Karpas-422 (cell line): Measurements from ENCODE around the gene IL36B. TPM values are rescaled to one million over a fixed set of nuclear protein-coding genes. Genes with fewer than 3 reads are reported as not detected.

Experiments used
- DNase-seq: peaks from one replicate; pipeline ENCODE4 v3.0.0-alpha.2; 2015
- H2AFZ ChIP-seq: fragments of 200-600 bp; sonication (generic); 2 replicates; pipeline ENCODE4 v1.6.1; 2014; ENCODE audit warnings: antibody characterized with exemption, low read length, mixed read lengths
- H3K27ac ChIP-seq: fragments of 200-600 bp; sonication (generic); 2 replicates; pipeline ENCODE4 v1.5.1; 2014; ENCODE audit warnings: mild to moderate bottlenecking, low read length, moderate library complexity
- H3K27me3 ChIP-seq: fragments of 200-600 bp; sonication (generic); 2 replicates; pipeline ENCODE4 v1.6.1; 2014; ENCODE audit warnings: low read length, mixed read lengths
- H3K36me3 ChIP-seq: fragments of 200-600 bp; sonication (generic); 2 replicates; pipeline ENCODE4 v1.6.1; 2014; ENCODE audit warnings: low read length, mixed read lengths; ENCODE audit not compliant: insufficient read depth
- H3K4me1 ChIP-seq: fragments of 200-600 bp; sonication (generic); 2 replicates; pipeline ENCODE4 v1.6.1; 2014; ENCODE audit warnings: mild to moderate bottlenecking, low read length, mixed read lengths
- H3K4me2 ChIP-seq: fragments of 200-600 bp; sonication (generic); 2 replicates; pipeline ENCODE4 v1.6.1; 2014; ENCODE audit warnings: low read length, low read depth, mild to moderate bottlenecking; ENCODE audit not compliant: poor library complexity, severe bottlenecking
- H3K4me3 ChIP-seq: fragments of 200-600 bp; sonication (generic); 2 replicates; pipeline ENCODE4 v1.5.1; 2014; ENCODE audit warnings: mild to moderate bottlenecking, antibody characterized with exemption, low read length, mixed read lengths
- H3K79me2 ChIP-seq: fragments of 200-600 bp; sonication (generic); 2 replicates; pipeline ENCODE4 v1.6.1; 2014; ENCODE audit warnings: mild to moderate bottlenecking, low read length, mixed read lengths
- H3K9ac ChIP-seq: fragments of 200-600 bp; sonication (generic); 2 replicates; pipeline ENCODE4 v1.6.0; 2014; ENCODE audit warnings: low read length
- H3K9me2 ChIP-seq: fragments of 200-600 bp; sonication (generic), shearing (Covaris generic); replicated peaks from 2 replicates; pipeline ENCODE4 v1.6.0; 2014; ENCODE audit warnings: mild to moderate bottlenecking, low read length, moderate library complexity; ENCODE audit not compliant: insufficient read depth
- H3K9me3 ChIP-seq: fragments of 300-700, 200-600 bp; sonication (generic); 2 replicates; pipeline ENCODE4 v1.6.1; 2014; ENCODE audit warnings: low read length, mixed read lengths
- H4K20me1 ChIP-seq: fragments of 200-600 bp; sonication (generic); 2 replicates; pipeline ENCODE4 v1.6.1; 2014; ENCODE audit warnings: mild to moderate bottlenecking, antibody characterized with exemption, low read length, low read depth; ENCODE audit not compliant: insufficient read depth
- total RNA-seq: library from RNA; depleted of rRNA; stranded (reverse); fragments of >200 nt; shearing (Covaris generic); gene quantifications from 2 replicates; pipeline ENCODE4 v1.2.3, GENCODE V29; 2014; ENCODE audit warnings: low replicate concordance

The IL36B gene
- total RNA-seq, 1 experiment from 2014 or later = not detected

GRCh38 chr2:113080134-113080533, 27.5 kb upstream of the IL36B start:
- Histone ChIP-seq H3K79me2 (no peaks in the 10 kb centered on the region), H3K9me3 (no peaks in the 10 kb centered on the region), H3K9me2 (no peaks in the 10 kb centered on the region), H4K20me1 (no peaks in the 10 kb centered on the region), H2AFZ (no peak overlapping the region), H3K4me1 (peaks cover 3% of the 10 kb centered on the region; the same call in 1 of the 2 replicates), H3K36me3 (no peaks in the 10 kb centered on the region), H3K4me2 (no peak overlapping the region), H3K9ac (no peak overlapping the region), H3K27ac (no peak overlapping the region), H3K4me3 (no peak overlapping the region), H3K27me3 (no peaks in the 10 kb centered on the region)
- DNase-seq = peak; percentile 73

GRCh38 chr2:113079131-113079530, 26.5 kb upstream of the IL36B start:
- H3K9me3 ChIP-seq = no peaks in the 10 kb centered on the region
- peaks cover 3% of the 10 kb centered on the region; the same call in 1 of the 2 replicates for H3K4me1 ChIP-seq
- DNase-seq = no peak
- H3K79me2 ChIP-seq = no peaks in the 10 kb centered on the region
- no peak overlapping the region for H3K4me2 ChIP-seq
- no peak overlapping the region for H2AFZ ChIP-seq
- H3K9me2 ChIP-seq = no peaks in the 10 kb centered on the region
- no peak overlapping the region for H3K9ac ChIP-seq
- H3K4me3 ChIP-seq = no peak overlapping the region
- H4K20me1 ChIP-seq = no peaks in the 10 kb centered on the region
- no peaks in the 10 kb centered on the region for H3K36me3 ChIP-seq
- no peaks in the 10 kb centered on the region for H3K27me3 ChIP-seq
- no peak overlapping the region for H3K27ac ChIP-seq

- no peak overlapping the region for H3K4me2 ChIP-seq
Observed at GRCh38 chr2:113078350-113078839, 25.7 kb upstream of the IL36B start.

GRCh38 chr2:113077921-113078320, 25.3 kb upstream of the IL36B start:
- Histone ChIP-seq H2AFZ (no peak overlapping the region), H3K4me2 (no peak overlapping the region), H3K36me3 (no peaks in the 10 kb centered on the region), H4K20me1 (no peaks in the 10 kb centered on the region), H3K9ac (no peak overlapping the region), H3K27ac (no peak overlapping the region), H3K9me2 (no peaks in the 10 kb centered on the region), H3K79me2 (no peaks in the 10 kb centered on the region), H3K9me3 (no peaks in the 10 kb centered on the region), H3K27me3 (no peaks in the 10 kb centered on the region), H3K4me1 (no peaks in the 10 kb centered on the region), H3K4me3 (no peak overlapping the region)
- no peak for DNase-seq

More at GRCh38 chr2:113078350-113078839, 25.7 kb upstream of the IL36B start:
- no peak for DNase-seq
- H3K27ac ChIP-seq = no peak overlapping the region
- no peaks in the 10 kb centered on the region for H3K9me3 ChIP-seq
- H3K27me3 ChIP-seq = no peaks in the 10 kb centered on the region
- no peaks in the 10 kb centered on the region for H3K36me3 ChIP-seq
- H2AFZ ChIP-seq = no peak overlapping the region
- no peak overlapping the region for H3K4me3 ChIP-seq
- no peak overlapping the region for H3K9ac ChIP-seq
- no peaks in the 10 kb centered on the region for H3K9me2 ChIP-seq
- H3K4me1 ChIP-seq = peaks cover 2% of the 10 kb centered on the region; the same call in 1 of the 2 replicates
- no peaks in the 10 kb centered on the region for H3K79me2 ChIP-seq
- H4K20me1 ChIP-seq = no peaks in the 10 kb centered on the region

GRCh38 chr2:113076954-113077669, 24.4 kb upstream of the IL36B start:
- DNase-seq = no peak
- H2AFZ ChIP-seq = no peak overlapping the region
- H3K36me3 ChIP-seq = no peaks in the 10 kb centered on the region
- H3K4me2 ChIP-seq = no peak overlapping the region
- no peaks in the 10 kb centered on the region for H3K27me3 ChIP-seq
- H4K20me1 ChIP-seq = no peaks in the 10 kb centered on the region
- H3K4me1 ChIP-seq = no peaks in the 10 kb centered on the region
- no peak overlapping the region for H3K27ac ChIP-seq
- H3K9me2 ChIP-seq = no peaks in the 10 kb centered on the region
- H3K9me3 ChIP-seq = no peaks in the 10 kb centered on the region
- no peak overlapping the region for H3K4me3 ChIP-seq
- no peaks in the 10 kb centered on the region for H3K79me2 ChIP-seq
- H3K9ac ChIP-seq = no peak overlapping the region

GRCh38 chr2:113075600-113075999, 22.9 kb upstream of the IL36B start:
- H3K4me2 ChIP-seq = no peak overlapping the region
- no peaks in the 10 kb centered on the region for H4K20me1 ChIP-seq
- H3K27ac ChIP-seq = no peak overlapping the region
- H3K9me2 ChIP-seq = no peaks in the 10 kb centered on the region
- DNase-seq = no peak
- H3K4me3 ChIP-seq = no peak overlapping the region
- no peaks in the 10 kb centered on the region for H3K9me3 ChIP-seq
- no peak overlapping the region for H3K9ac ChIP-seq
- no peaks in the 10 kb centered on the region for H3K27me3 ChIP-seq
- H3K4me1 ChIP-seq = no peaks in the 10 kb centered on the region
- no peaks in the 10 kb centered on the region for H3K79me2 ChIP-seq
- no peaks in the 10 kb centered on the region for H3K36me3 ChIP-seq
- no peak overlapping the region for H2AFZ ChIP-seq

- Histone ChIP-seq H3K27ac (no peak overlapping the region), H3K4me1 (no peaks in the 10 kb centered on the region), H3K9me2 (no peaks in the 10 kb centered on the region), H3K27me3 (no peaks in the 10 kb centered on the region), H3K9me3 (no peaks in the 10 kb centered on the region), H3K4me3 (no peak overlapping the region), H3K9ac (no peak overlapping the region), H2AFZ (no peak overlapping the region), H3K36me3 (no peaks in the 10 kb centered on the region), H3K4me2 (no peak overlapping the region), H3K79me2 (no peaks in the 10 kb centered on the region), H4K20me1 (no peaks in the 10 kb centered on the region)
- no peak for DNase-seq
Observed at GRCh38 chr2:113075030-113075429, 22.4 kb upstream of the IL36B start.

GRCh38 chr2:113073325-113073834, 20.7 kb upstream of the IL36B start:
- H3K36me3 ChIP-seq = no peaks in the 10 kb centered on the region
- no peaks in the 10 kb centered on the region for H3K4me1 ChIP-seq
- H3K4me3 ChIP-seq = no peak overlapping the region
- no peak overlapping the region for H2AFZ ChIP-seq
- H4K20me1 ChIP-seq = no peaks in the 10 kb centered on the region
- H3K27me3 ChIP-seq = no peaks in the 10 kb centered on the region
- H3K9ac ChIP-seq = no peak overlapping the region
- no peak overlapping the region for H3K4me2 ChIP-seq
- no peaks in the 10 kb centered on the region for H3K9me2 ChIP-seq
- H3K79me2 ChIP-seq = no peaks in the 10 kb centered on the region
- H3K9me3 ChIP-seq = no peaks in the 10 kb centered on the region
- H3K27ac ChIP-seq = no peak overlapping the region
- DNase-seq = no peak
